ENCODE measurements around the gene ATXN7L2. TPM values are rescaled to one million over a fixed set of nuclear protein-coding genes. Genes with fewer than 3 reads are reported as not detected.

The ATXN7L2 gene
- total RNA-seq, 1 experiment from 2014 or later, result 17.3 TPM

GRCh38 chr1:109497449-109498160, 13.9 kb downstream of the ATXN7L2 start:
- H3K9me3 ChIP-seq (ENCODE audit: control insufficient read depth, low read depth, low read length), result no peaks in the 10 kb centered on the region
- no peaks in the 10 kb centered on the region for H3K79me2 ChIP-seq (ENCODE audit: insufficient read depth, low read length)
- H2BK12ac ChIP-seq (ENCODE audit: insufficient read length, low read depth, low read length), result no peak overlapping the region
- no peak overlapping the region for H3K14ac ChIP-seq (ENCODE audit: insufficient read depth, low read length)
- no peak overlapping the region for H3K56ac ChIP-seq (ENCODE audit: insufficient read length, low read depth, low read length)
- no peak overlapping the region; a peak in 1 of 5 replicates for H3K4me3 Mint-ChIP-seq
- H3K23ac ChIP-seq (ENCODE audit: insufficient read length, low read depth, low read length), result no peak overlapping the region
- peaks cover 0 to 11% (median 5%) of the 10 kb centered on the region in 3 experiments; a peak in 5 of 7 replicates for H3K36me3 Mint-ChIP-seq (ENCODE audit: insufficient read depth in 1 of 3, low read depth in 3 of 3)
- no peaks in the 10 kb centered on the region for H3K27me3 ChIP-seq (ENCODE audit: insufficient read depth, low read length)
- H3K27ac ChIP-seq (ENCODE audit: insufficient read length, low read depth, low read length), result no peak overlapping the region
- no CpG with 5 or more reads among the region's 9 CpGs for WGBS (ENCODE audit: extremely low coverage, insufficient read length, low lambda C conversion rate)
- no peak overlapping the region for H4K5ac ChIP-seq (ENCODE audit: insufficient read length, low read depth, low read length)
- H3K27ac Mint-ChIP-seq, result peak overlapping the region in 2 of 3 experiments; percentile 49 to 51; a peak in 1 of 7 replicates
- no peak overlapping the region for H2BK20ac ChIP-seq (ENCODE audit: low read depth, low read length, poor library complexity, severe bottlenecking)
- DNase-seq, result no peak
- no peak overlapping the region for H3K4me2 ChIP-seq (ENCODE audit: insufficient read depth, insufficient read length, low read length)
- no peaks in the 10 kb centered on the region for H3K9me3 Mint-ChIP-seq
- no peak for TF ChIP-seq CTCF (conservative IDR thresholded peaks at IDR 0.05)
- no peaks in the 10 kb centered on the region for H3K79me1 ChIP-seq (ENCODE audit: insufficient read depth, low read depth, low read length, poor library complexity, severe bottlenecking)
- no peak overlapping the region for H4K91ac ChIP-seq (ENCODE audit: insufficient read length, low read depth, low read length)
- H2BK120ac ChIP-seq (ENCODE audit: low read depth, low read length, poor library complexity, severe bottlenecking), result no peak overlapping the region
- no peak overlapping the region for H3K9ac ChIP-seq (ENCODE audit: extremely low read depth, insufficient read length, low read length)
- H4K20me1 ChIP-seq (ENCODE audit: control insufficient read depth, insufficient read depth, insufficient read length), result no peaks in the 10 kb centered on the region
- H3K4me1 ChIP-seq (ENCODE audit: insufficient read depth, low read length), result peaks cover 2% of the 10 kb centered on the region; the same call in 1 of the 2 replicates
- no peak overlapping the region for H3T11ph ChIP-seq (ENCODE audit: low read length)
- H4K8ac ChIP-seq (replicated peaks; ENCODE audit: insufficient read length, low read depth, low read length), result no peak overlapping the region
- no peaks in the 10 kb centered on the region for H3K27me3 Mint-ChIP-seq (ENCODE audit: low read depth)
- no peak overlapping the region for H2AK5ac ChIP-seq (ENCODE audit: insufficient read length, low read length)
- H3K4ac ChIP-seq (ENCODE audit: low read depth, low read length), result no peak overlapping the region
- no peak overlapping the region for H2BK5ac ChIP-seq (ENCODE audit: insufficient read length, low read length)
- H3K18ac ChIP-seq (ENCODE audit: insufficient read length, low read depth, low read length), result no peak overlapping the region
- H2AFZ ChIP-seq (ENCODE audit: low read length), result no peak overlapping the region
- no peaks in the 10 kb centered on the region for H3K23me2 ChIP-seq (ENCODE audit: insufficient read length, low read depth, low read length, poor library complexity, severe bottlenecking)
- peaks cover 20 to 21% of the 10 kb centered on the region in 2 experiments for H3K4me1 Mint-ChIP-seq
- no peak overlapping the region for H2BK15ac ChIP-seq (ENCODE audit: low read depth, low read length)

Data from H9 (cell line).